HG03521 (cell line): ENCODE results near the gene PCCA.

Source experiments
- ATAC-seq: cut with Tn5 transposase; IDR thresholded peaks from one replicate; pipeline ENCODE4 v1.9.1; 2021; ENCODE audit warnings: mild to moderate bottlenecking, moderate library complexity; ENCODE audit not compliant: unreplicated experiment

Gene PCCA

GRCh38 chr13:100458673-100459072 is 369.8 kb downstream of the PCCA start:
- ATAC-seq = no peak

- ATAC-seq = no peak
These were observed 370.9 kb downstream of the PCCA start for GRCh38 chr13:100459747-100460146.

DNA sequence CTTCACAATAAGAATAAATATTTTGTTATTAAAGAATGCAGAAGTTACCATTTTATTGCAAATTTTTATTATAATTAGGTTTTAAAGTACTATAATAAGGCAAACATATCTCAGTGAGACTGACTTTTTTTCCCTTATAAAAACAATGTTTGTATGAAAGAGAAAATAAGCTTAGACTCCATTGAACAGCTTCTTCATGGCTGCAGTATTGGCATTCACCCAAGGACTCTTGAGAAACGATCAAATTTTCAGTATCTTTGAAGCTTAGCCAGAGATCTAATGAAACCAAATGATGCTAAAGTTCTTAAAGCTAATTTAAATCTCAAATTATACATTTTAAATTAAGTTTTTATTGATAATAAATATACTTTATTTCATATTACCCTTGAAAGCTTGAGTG is 371.4 kb downstream of the PCCA start:
- ATAC-seq = no peak

DNA sequence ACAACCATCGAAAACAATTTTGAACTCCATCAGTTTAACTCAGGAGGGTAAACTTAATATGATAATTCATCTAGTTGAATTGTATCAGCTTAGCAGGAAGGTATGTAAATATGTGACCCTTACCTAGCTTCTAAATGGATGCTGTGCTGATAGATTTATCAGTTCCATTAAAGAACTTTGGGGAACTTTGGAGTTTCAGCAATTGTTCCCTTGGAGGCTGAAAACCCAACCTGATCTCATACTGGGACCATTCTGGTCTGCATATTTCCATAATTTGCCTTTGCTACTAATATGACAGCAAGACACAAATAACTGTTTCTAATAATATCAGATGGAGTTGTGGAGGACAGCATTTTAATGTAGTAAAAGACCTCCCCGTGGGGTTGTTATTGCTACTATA is 371.9 kb downstream of the PCCA start:
- no peak for ATAC-seq

DNA sequence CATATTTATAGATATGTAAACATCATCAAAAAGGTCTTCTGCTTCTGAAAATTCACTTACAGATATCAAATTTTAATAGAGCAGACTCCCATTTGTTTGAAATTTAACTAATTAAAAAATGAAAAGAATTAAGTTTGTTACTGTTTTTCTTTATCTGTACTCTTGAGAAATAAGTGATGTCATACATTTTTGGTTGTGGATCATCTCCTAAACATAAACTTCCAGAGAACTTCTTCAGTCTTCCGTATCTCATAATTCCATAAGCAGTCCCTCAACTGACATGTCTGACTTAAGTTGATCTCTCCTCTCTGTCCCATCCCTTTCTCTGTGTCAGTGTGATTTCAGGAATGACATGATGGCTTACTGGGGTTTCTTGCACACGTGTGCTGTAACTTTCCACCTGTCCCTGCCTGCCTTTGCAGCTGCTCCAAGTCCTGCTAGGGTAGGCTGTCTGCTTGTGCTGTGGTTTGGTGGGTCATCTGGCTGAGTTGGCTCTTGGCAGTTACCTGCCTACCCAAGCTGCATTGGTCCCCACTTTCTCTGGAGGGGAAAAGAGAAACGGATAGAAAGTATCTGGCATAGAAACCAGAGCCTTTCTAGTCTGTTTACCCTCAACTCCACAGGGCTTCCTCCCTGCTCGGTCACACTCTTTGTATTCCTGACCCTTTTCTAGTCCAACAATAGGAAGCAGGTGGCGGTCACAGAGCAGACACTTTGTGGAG is 372.6 kb downstream of the PCCA start:
- no peak for ATAC-seq

GRCh38 chr13:100464006-100464405 is 375.1 kb downstream of the PCCA start:
- ATAC-seq = no peak

DNA sequence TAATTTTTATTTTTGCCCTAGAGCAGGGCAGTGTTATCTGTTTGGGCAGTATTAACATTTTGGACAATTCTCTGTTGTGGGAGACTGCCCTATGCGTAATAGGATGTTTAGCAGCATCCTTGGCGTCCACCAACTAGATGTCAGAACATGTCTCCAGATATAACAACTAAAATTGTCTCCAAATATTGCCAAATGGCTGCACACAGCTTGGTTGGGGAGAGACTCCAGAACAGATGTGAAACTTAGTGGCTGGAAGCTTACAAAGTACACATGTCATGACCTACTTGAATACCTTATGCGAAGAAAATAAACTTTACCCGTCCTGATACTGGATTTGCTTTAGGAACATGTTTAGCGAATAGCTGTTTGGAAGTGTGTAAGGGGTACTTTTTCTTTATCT is 376.7 kb downstream of the PCCA start:
- no peak for ATAC-seq

DNA sequence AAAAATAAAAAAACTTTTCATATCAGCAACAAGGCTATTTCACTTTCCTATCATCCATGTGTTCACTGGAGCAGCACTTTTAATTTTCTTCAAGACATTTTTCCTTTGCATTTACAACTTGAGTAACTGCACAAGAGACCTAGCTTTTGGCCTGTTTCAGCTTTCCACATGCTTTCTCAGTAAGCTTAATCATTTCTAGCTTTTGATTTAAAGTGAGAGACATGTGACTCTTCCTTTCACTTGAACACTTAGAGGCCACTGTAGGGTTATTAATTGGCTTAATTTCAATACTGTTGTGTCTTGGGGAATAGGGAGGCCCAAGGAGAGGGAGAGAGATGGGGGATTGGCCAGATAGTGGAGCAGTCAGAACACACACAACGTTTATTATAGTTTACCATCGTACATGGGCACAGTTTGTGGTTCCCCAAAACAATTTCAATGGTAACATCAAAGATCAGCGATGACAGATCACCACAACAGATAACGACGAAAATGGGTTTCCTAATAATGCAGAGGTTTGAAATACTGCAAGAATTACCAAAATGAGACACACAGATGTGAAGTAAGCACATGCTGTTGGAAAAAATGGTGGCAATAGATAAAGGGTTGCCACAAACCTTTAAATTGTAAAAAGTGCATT is 382.1 kb downstream of the PCCA start:
- ATAC-seq = no peak

DNA sequence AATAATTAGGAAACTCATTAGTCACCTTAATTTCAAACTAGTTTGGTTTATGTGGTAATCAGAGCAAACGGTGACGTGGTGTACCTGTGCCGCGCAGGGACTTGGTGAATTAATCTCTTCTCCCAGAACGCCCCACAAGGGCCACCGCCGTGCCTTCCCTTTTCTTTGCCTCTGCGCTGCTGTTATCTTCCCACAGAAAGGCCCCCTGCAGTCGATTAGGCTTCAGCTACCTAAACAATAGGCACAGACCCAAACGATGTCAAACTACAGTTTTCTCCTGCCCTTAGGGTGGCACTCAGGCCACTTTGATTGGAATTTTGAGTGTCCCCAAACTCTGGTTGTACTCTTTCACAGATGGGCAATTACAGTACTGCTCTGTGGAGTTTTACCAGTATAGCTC is 384.2 kb downstream of the PCCA start:
- ATAC-seq = no peak

DNA sequence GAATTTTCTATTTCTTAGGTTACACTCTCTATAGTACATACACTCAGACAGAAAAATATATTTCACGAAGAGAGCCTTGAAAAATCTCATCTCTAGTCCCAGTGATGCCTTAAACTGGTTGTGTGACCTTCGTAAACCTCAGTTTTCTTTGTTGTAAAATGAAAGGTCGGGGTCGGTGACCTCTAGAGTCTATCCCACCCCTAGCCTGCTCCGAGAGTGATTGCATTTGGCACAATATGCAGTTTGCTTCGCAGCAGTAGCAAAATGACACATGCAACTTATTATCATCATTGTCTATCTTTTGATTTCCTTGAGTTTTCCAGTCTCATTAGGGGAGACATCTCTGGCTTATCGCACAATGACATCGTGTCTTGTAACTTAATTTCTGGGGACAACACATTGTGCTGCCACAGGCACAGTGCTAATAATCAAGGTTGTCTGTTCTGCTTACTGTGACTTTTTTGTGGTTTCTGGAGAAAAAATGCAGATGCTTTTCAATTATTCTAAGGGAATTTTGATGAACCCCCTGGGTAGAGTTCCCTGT is 384.7 kb downstream of the PCCA start:
- no peak for ATAC-seq

- no peak for ATAC-seq
These were observed 388.1 kb downstream of the PCCA start for GRCh38 chr13:100476963-100477362.

DNA sequence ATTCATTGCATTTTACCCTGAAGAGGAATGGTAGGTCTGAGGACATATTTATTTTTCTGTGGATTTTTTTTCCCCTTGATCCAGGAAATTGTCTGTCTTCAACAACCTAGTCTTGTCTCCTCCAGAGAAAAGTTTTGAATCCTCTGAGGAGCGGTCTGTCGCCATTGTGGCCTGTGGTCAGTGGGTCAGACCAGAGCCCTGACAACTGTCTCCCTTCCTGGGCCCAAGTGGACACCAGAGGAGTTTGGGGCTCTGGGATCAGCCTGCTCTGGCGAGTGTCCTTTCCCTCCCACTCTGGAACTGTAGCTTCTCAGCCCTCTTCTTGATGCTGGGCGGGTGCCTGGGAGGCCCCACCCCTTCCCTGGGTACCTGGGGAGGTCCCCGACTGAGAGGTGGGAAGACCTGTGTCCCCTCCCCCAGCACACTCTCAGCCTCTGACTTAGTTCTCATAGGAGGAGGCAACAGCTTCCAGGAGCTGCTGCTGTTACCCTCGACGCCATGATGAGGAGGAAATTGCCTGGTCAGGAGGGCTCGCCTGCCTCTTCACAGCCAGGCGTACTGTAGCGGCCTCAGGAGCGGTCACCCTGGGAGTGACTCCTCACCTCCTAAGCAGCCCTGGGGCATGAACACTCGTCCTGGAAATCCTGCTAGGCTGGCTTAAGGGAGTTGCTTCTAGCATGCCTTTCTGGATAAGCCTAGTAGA is 389.4 kb downstream of the PCCA start:
- no peak for ATAC-seq

DNA sequence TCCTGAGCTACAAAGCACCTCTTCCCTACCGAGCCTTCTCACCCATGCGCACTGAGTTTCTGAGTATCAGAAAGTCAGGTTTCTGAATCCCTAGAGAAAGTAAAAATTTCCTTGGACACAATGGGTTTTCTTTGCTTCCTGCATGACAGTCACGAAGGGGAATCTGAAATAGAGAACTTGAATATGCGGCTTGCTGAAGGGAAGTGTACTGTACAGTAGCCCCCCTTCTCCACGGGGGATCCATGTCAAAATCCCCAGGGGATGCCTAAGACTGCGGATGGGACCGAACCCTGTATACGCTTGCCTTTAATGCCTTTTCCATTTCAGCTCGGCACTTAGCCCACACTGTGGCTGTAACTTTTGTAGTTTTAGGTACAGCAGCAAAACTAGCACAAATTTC is 391.8 kb downstream of the PCCA start:
- ATAC-seq = no peak

DNA sequence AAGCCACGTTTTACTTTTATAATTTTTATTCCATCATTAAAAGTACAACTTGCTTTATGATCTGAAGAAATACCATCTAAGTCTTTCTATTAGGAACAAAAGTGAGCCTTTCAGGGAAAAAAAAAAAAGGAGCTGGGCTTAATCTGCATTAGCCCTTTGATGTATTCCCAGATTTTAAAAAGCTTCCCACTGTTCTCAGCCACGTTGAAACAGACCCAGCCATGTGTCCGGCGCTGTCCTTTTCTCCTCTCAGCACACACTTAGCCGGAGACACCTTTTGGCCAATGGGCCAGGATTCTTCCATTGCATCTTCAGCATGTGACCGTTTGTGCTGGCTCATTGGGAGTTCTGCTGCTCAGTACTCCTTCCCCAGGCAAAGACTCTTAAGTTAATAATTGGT is 394.2 kb downstream of the PCCA start:
- no peak for ATAC-seq

GRCh38 chr13:100483841-100484381 is 395.0 kb downstream of the PCCA start:
- ATAC-seq = no peak

- ATAC-seq = no peak
These were observed 395.8 kb downstream of the PCCA start for GRCh38 chr13:100484702-100485101.

GRCh38 chr13:100485265-100485664 is 396.4 kb downstream of the PCCA start:
- ATAC-seq = no peak

DNA sequence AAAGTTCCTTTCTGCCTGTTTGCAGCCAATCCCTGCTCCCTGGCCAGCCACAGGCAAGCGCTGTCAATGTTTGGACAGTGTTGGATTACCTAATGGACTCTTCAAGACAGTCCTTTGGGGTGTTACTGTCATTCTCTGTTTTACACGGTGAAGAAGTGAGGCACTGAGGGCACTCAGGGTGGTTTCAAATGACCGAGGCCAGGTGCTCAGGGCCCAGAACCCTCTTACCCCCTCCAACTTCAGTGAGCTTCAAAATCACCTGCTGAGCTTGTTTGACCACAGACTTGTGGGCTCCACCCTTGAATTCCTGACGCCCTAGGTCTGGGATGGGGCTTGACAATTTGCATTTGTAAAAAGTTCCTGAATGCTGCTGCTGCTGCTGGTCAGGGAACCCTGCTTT is 401.8 kb downstream of the PCCA start:
- no peak for ATAC-seq

GRCh38 chr13:100491164-100491842 is 402.4 kb downstream of the PCCA start:
- no peak for ATAC-seq

GRCh38 chr13:100493418-100493817 is 404.5 kb downstream of the PCCA start:
- ATAC-seq = no peak

- ATAC-seq = no peak
These were observed 406.6 kb downstream of the PCCA start for GRCh38 chr13:100495455-100495854.
